HG03175 (cell line): ENCODE measurements around the gene PGP.

Experiments used
- ATAC-seq: cut with Tn5 transposase; IDR thresholded peaks from one replicate; pipeline ENCODE4 v1.9.1; 2021; ENCODE audit warnings: mild to moderate bottlenecking, moderate library complexity; ENCODE audit not compliant: unreplicated experiment

PGP gene

GRCh38 chr16:2167068-2167638, 47.5 kb downstream of the PGP start:
- ATAC-seq, result no peak

GRCh38 chr16:2166263-2167067, 48.2 kb downstream of the PGP start:
- no peak for ATAC-seq

- no peak for ATAC-seq
Observed at GRCh38 chr16:2165861-2166260, 48.8 kb downstream of the PGP start.

- no peak for ATAC-seq
Observed at GRCh38 chr16:2163211-2163881, 51.3 kb downstream of the PGP start.

- ATAC-seq, result no peak
Observed at GRCh38 chr16:2162676-2163118, 51.9 kb downstream of the PGP start.

- ATAC-seq, result no peak
Observed at GRCh38 chr16:2161911-2162310, 52.7 kb downstream of the PGP start.
